GOT3 (cell line): ENCODE data around the gene PALLD.
"Not testable (repeated sequence)": the region's sequence is repeated elsewhere in the genome, so short reads cannot be mapped to it uniquely, and the experiment has no call there.

Experiments
- DNase-seq: peaks from one replicate; lab custom pipeline; 2025; ENCODE audit warnings: mixed read lengths; lab: John Stamatoyannopoulos, UW

The PALLD gene

GRCh38 chr4:168908093-168908492 lies 411.2 kb downstream of the PALLD start:
- DNase-seq = no peak

- no peak for DNase-seq
These were observed 412.0 kb downstream of the PALLD start for GRCh38 chr4:168908851-168909273.

DNA sequence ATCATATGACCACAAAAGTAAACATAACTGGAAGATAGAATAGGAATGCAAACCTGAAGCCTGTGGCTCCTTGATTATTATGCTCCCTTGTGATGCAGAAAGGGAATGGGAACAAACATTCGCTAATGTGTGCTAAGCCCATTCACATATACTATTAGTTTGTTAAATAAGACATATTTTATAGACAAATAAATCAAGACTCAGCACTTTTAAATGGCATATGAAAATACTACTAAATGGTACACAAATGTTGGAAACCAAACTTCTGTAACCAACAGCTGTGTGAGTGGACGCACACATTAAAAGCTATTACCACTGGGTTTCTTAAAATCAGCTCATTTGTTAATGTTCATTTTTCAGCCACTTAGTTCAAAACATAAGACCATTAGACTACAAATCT lies 417.2 kb downstream of the PALLD start:
- no peak for DNase-seq

GRCh38 chr4:168917138-168917779 lies 420.4 kb downstream of the PALLD start:
- DNase-seq = no peak

DNA sequence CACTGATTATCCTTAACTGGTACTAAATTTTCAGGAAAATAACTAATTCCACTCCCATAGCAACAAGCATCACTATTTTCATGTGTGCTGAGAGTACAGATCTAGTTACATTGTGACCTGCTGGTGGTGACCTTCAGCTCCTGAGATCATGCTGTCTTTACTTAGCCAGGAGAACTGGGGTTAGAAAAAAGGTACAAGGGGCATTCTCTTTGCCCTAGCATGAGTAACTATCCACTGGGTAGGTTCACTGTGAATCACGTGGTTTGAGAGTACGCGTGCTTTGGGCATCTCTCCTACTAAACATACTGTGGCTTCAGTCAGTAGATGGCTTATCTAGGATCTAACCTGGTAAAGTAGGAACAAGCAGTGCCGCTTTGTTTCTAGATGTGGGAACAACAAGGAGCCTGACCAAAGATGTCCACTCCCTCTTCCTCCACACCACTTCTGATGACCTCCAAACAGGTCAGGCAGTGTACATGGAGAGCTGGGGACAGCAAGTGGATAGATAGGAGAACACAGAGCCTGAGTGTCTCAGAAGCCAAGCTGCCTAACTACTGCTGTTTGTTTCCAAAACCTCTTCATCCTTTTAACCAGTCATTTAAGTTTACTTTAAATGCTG lies 423.0 kb downstream of the PALLD start:
- no peak for DNase-seq

GRCh38 chr4:168920441-168921065 lies 423.7 kb downstream of the PALLD start:
- DNase-seq = no peak

DNA sequence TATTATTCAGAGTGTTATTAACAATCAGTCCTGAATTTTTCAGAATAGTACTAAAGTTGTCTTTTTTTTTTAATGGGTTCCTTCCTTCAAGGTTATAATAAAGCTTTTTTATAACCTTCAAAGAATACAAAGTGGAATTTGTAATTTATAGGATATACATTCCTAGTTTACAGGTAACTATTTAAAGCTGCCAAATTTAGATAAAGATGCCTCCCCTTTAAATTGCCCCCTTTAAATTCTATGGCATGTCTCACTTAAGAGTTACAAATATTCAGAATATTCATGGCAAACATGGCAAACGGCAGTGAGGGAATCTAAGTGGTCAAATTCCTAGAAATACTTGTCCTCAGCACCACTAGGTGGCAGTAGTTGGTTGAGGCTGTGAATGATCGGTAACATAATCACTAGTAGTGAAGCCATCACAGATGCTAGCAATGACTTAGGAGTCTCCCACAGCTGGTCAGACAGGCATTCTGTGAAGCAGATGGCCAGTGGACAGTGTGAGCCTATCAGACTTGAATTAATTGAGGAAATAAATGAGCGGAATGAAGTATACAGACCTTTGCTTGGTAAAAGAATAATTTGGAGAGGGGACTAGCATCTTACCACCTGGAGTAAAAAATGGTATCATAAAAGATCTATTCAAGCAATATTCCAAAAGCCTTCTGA lies 426.8 kb downstream of the PALLD start:
- no peak for DNase-seq

DNA sequence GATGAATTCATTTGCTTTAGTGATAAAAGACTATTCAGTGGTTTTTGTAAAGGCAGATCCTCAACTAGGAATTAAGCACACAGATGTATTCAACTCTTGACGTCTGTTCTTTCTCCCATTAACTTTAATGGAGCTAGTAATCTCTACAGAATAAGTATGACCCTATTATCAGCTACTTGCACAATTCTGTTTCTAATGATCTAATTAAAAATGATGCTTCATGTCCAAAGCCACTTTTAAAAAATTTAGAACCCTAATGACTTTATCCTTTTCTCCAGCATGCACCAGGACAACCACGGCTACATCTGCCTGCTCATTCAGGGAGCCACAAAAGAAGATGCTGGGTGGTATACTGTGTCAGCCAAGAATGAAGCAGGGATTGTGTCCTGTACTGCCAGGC lies 427.8 kb downstream of the PALLD start:
- no peak for DNase-seq

DNA sequence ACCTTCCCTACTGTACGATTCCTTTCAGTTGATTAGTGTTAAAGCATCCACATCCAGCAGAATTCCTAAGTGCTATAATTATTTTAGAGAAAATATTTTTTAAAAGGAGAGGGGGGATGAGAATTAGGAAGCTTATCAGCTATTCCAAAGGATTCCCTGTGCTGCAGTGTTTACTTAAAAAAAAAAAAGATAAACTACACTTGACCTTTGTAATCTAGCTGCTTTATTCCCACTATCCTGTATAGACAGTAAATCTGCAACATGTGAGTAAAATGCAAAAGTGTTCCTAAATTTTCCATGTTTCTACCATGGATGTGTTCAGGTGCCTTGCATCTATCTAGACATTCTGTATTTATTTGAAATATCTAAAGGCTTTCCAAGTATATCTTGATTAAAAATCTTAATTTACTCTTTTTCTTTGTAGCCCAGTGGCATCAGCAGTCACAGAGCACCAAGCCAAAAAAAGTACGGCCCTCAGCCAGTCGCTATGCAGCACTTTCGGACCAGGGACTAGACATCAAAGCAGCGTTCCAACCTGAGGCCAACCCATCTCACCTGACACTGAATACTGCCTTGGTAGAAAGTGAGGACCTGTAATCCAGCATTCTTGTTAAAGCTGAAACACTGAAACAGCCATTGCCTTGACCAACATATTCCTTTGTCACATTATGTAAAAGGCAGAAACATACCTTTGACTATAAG lies 429.1 kb downstream of the PALLD start:
- no peak for DNase-seq

GRCh38 chr4:168928346-168928745 lies 431.5 kb downstream of the PALLD start:
- no peak for DNase-seq

DNA sequence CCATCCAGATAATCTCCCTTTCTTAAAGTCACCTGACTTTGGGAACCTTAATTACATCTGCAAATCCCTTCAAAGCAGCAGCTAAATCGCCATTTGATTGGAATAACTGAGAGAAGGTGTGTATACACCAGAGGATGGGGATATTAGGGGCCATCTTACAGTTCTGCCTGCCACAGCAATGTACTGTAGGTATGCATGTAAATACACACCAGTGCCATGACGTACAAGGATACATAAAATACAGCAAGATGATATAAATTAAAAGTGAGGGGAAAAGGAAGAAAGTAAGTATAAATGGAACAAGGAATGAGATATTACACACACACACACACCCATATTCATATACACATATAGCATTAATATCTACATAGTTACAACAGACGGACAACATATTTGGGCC lies 432.0 kb downstream of the PALLD start:
- DNase-seq = no peak

- DNase-seq = no peak
These were observed 433.8 kb downstream of the PALLD start for GRCh38 chr4:168930413-168931196.

- no peak for DNase-seq
These were observed 434.4 kb downstream of the PALLD start for GRCh38 chr4:168931215-168931650.

DNA sequence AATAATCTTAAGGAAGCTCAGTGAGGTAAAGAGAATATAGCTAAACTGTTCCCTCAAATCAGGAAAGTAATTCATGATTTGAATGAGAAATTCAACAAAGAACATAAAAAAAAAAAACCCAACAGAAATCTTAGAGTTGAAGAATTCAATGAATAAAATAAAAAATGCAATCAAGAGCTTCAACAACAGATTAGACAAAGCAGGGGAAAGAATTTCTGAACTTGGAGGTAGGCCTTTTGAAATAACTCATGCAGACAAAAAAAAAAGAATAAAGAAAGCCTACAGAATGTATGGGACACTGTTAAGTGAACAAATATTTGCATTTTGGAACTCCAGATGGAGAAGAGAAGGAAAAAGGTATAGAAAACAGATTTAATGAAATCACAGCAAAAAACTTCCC lies 435.3 kb downstream of the PALLD start:
- no peak for DNase-seq

DNA sequence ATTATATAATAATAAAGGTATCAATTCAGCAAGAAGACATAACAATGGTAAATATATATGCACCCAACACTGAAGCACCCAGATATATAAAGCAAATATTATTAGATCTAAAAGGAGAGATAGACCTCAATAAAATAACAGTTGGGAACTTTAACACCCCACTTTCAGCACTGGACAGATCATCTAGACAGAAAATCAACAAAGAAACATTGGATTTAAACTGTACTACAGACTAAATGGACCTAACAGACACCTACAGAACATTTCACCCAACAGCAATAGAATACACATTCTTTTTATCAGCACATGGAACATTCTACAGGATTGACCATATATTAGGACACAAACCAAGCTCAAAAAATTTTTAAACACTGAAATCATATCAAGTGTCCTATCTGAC lies 436.6 kb downstream of the PALLD start:
- DNase-seq = no peak

DNA sequence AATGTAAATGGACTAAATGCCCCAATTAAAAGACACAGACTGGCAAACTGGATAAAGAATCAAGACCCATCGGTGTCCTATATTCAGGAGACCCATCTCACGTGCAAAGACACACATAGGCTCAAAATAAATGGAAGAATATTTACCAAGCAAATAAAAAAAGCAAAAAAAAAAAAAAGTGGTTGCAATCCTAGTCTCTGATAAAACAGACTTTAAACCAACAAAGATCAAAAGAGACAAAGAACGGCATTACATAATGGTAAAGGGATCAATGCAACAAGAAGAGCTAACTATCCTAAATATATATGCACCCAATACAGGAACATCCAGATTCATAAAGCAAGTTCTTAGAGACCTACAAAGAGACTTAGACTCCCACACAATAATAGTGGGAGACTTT lies 440.6 kb downstream of the PALLD start:
- DNase-seq = not testable (repeated sequence)

- DNase-seq = no peak
These were observed 446.1 kb downstream of the PALLD start for GRCh38 chr4:168942985-168943384.

- DNase-seq = no peak
These were observed 448.4 kb downstream of the PALLD start for GRCh38 chr4:168945291-168945690.

DNA sequence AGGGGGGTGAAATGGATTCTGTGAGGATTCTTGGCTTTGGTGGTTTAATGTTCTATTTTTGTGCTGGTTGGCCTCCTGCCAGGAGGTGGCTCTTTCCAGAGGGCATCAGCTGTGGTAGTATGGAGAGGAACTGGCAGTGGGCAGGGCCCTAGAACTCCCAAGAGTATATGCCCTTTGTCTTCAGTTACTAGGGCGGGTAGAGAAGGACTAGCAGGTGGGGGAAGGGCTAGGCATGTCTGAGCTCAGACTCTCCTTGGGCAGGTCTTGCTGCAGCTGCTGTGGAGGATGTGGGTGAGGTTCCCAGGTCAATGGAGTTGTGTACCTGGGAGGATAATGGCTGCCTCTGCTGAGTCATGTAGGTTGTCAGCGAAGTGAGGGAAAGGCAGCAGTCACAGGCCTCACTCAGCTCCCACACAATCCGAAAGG lies 456.0 kb downstream of the PALLD start:
- DNase-seq = not testable (repeated sequence)

GRCh38 chr4:168955674-168956073 lies 458.8 kb downstream of the PALLD start:
- no peak for DNase-seq

- no peak for DNase-seq
These were observed 463.9 kb downstream of the PALLD start for GRCh38 chr4:168960716-168961115.
